UCSD-AML1 (cell line): Measurements from ENCODE around the gene GLG1.
"Not testable (repeated sequence)": the region's sequence is repeated elsewhere in the genome, so short reads cannot be mapped to it uniquely, and the experiment has no call there.

Source experiments
- DNase-seq: peaks from one replicate; lab custom pipeline; 2025; ENCODE audit not compliant: unreplicated experiment; lab: John Stamatoyannopoulos, UW

GLG1 gene

DNA sequence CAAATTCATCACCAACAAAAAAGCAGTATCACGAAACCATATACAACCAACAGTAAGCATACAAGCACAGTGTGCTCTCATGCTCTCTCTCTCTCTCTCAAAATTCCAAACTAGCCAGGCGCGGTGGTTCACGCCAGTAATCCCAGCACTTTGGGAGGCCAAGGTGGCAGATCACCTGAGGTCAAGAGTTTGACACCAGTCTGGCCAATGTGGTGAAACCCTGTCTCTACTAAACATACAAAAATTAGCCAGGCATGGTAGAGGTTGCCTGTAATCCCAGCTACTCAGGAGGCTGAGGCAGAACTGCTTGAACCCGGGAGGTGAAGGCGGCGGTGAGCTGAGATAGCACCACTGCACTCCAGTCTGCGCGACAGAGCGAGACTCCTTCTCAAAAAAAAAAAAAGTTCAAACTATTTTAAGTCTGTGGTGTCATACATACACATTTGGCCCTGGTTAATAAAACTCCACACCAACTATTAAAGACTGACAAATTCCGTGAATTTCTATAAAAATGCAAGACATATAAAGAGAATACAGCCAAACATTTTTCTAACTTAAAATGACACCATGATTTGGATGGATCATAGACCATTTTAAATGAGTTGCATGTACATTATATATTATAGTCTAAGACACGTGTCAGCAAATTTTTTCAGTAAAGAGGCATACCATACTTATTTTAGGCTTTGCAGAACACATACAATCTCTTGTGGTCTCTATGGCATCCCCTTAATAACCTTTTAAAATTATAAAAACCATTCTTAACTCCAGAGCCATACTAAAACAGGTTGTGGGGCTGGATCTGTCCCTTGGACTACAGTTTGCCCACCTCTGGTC, 30.9 kb downstream of the GLG1 start:
- DNase-seq = no peak

DNA sequence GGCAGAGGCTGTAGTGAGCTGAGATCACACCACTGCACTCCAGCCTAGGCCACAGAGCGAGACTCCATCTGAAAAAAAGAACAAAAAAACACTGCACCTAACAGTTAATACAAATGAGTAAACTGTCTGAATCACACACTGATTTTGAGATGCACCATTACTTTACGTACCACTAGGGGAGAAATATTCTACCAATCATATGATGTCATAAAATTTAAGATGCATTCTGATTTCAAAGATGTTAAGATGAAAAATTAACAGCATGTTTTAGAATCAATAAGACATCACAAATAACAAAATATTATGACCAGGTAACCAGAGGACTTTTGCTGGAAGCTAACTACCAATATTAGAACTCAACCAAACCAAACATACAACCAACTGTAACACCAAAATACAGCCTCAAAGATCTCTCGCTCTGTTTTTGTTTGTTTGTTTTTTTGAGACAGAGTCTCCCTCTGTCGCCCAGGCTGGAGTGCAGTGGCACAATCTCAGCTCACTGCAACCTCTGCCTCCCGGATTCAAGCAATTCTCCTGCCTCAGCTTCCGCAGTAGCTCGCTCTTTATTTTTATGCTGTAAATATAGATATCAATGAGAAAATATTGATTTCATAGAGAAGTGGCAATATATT, 31.6 kb downstream of the GLG1 start:
- no peak for DNase-seq

DNA sequence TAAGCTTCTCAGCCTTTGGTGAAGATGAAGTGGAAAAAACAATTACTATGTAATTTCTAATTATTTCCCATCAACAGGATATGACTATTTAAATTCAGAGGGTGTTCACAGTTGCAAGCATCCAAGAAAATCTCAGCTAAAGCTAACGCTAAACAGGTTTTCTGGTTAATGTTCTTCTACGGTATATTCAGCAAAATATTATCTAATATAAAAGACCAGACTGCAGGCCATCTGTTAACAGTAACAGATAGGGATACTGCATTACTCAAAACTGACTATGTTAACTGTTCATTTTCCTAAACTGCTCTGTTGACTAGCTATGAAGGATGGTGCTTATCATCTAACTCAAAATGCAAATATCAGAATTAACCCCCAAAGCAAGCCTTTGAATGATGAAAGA, 32.8 kb downstream of the GLG1 start:
- DNase-seq = no peak

DNA sequence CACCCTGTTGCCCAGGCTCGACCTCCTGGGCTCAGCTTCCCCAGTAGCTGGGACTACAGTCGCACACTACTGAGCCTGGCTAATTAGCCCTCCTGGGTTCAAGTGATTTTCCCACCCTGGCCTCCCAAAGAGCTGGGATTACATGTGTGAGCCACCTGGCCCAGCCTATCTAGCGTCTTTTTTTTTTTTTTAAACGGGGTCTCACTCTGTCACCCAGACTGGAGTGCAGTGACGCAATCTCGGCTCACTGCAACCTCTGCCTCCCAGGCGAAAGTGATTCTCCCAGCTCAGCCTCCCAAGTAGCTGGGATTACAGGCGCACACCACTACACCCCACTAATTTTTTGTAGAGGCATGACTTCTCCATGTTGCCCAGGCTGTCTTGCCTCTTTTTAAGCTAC, 33.3 kb downstream of the GLG1 start:
- DNase-seq = no peak

DNA sequence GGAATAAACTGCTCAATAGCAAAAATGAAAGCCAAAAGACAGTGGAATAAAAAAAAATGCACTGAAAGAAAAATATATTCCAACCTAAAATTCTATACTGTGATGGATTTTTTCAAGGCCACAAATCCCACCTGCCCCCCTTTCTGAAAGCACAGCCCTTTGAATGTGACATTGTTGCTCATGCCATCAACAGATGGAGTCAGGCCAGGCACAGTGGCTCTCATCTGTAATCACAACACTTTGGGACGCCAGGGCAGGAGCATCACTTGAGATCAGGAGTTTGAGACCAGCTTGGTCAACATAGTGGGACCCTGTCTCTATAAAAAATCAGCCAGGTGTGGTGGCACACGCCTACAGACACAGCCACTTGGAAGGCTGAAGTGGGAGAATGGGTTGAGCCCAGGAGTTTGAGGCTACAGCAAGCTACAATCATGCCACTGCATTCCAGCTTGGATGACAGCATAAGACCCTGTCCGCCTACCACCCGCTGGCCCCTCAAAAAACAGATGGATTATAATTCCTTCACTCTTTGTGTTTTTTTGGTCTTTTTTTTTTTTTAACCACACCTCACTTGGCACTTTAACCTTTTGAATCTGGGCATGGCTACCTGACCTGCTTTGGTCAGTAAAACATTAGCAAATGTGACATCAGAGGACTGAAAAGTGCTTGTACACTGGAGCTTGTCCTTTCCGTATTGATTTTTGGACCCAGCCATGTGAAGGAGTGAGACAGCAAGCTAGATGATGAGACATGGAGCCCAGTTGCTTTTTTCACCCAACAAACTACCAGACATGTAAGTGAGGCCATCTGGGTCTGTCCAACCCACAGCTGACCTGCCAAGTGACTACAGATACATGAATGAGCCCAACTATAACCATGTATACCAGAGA, 36.3 kb downstream of the GLG1 start:
- DNase-seq = no peak

DNA sequence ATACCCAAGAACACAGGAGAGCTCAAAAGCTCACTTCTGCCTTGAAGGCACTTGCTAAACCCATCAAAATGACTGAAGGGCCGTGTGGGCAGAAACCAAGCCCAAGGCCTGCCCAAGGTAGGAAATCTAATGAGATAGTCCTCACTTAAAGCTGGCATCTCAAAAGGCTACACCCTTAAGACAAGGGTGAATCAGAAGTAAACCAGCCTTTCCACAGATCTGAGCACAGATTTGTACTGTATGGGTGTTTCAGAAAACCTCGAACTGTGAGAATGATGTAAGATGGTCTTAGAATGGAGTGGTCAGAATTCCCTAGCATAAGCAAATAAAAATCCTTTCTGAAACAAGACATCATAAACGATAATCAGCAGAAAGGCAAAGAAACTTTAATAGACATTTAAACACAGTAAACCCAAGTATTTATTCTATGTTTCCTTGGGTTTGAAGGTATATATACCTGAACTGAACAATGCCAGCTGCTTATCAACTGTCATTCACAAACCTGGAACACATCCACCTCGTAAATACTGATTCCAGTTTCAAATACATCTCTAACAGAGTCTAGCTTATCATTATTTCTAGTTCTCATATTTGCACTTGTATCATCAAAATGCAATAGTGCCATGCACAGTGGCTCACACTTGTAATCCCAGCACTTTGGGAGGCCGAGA, 37.8 kb downstream of the GLG1 start:
- no peak for DNase-seq

DNA sequence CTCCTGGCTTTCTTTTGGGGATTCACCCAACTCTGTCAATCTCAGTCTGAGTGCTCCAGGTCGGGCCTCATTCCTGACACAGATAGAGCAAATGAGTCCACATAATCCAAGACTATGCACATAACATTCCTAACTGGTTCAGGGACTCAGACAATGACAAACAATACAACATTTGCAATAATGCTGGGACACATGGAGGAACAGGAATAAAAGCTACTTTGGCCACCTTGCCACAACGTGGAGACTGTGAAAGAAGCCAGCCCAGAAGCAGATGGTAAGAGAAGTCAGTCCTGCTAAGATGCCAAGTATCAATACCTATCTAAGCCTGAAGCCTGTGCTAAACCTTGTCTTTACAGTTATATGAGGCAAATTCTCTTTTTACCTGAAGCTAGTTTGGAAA, 39.0 kb downstream of the GLG1 start:
- no peak for DNase-seq

DNA sequence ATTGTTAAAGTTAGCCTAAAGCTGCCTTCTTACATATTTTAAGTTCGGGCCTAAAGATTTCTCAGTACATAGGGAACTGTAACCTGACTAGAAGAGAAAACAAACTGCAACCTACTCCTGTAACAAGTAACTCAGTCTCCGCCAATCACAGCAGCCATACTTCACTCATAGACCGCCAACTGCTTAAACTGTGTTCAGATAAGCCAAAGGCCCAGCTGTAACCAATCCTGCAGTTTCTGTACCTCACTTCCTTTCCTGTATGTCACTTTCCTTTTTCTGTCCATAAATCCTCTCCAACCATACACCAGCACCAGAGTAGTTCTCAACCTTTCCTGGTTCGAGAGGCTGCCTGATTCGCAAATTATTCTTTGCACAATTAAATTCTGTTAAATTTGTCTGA, 41.5 kb downstream of the GLG1 start:
- no peak for DNase-seq

DNA sequence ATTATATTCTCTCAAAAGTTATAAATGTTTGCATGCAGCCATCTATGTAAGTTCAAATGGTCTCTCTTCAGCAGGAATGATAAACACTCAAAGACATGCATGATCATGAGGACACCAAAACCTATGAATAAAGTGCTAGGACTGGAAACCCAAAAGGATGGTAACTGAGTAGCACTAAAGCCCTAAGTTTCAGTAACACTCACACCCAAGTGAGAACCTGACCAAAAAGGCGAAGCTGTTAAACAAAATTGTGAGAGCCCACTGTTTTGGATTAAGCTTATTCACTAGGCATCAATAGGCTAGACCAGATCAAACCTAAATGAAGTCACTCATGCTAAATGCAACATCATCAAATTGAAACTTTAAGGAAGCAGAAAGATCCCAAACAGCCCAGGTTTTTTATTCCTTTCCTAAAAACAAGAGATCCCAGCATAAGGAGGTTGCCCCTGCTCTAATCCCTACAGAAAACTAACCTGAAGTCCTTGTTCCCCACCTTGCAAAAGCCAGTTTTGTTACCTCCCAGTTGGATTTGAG, 42.4 kb downstream of the GLG1 start:
- no peak for DNase-seq

DNA sequence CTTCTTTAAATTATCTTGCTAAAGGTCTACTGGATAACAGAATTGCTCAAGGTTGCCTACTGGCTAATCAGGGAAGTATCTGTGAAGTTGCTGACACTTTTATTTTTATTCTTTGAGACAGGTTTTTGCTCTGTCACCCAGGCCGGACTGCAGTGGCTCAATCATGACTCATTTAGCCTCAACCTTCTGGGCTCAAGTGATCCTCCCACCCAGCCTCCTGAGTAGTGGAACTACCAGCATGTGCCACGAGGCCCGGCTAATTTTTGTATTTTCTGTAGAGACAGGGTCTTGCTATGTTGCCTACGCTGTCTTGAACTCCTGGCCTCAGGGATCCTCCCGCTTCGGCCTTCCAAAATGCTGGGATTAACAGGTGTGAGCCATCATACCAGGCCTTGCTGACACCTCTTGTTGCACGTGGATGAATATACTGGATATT, 43.1 kb downstream of the GLG1 start:
- peak; percentile 36 for DNase-seq

DNA sequence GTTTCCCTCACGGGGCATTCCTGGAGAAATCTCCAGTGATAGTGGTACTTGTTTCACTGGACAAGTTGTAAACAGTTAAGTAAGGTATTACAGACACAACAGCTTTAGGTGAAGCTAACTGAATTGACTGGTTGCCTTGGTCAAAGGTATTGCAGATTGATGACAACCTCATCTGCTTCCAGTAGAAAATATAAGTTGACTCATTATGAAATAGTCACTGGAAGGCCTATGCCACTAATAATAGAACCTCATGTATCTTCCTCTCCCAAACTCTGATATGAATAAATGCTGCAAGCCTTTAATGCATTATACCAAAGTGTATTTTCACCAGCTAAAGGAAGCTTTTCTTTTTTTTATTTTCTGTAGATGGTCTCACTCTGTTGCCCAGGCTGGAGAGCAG, 44.8 kb downstream of the GLG1 start:
- DNase-seq = no peak

DNA sequence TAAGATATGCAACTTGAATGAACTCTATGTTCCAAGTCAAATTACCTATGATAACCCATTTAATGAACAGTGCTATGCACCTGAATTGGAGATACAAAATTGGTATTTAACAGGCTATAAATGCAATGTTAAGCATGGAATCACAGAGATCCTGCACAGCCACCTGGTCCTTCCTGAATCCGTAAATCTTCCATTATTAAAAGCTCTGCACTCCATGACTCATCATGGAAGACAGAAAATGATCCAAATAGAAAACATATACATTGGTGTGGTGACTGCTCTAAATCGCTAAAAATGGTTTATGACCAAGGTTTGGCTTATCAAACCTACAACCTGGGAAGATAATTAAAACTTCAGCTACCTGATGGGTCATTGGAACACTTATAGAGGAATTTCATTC, 45.3 kb downstream of the GLG1 start:
- DNase-seq = no peak

DNA sequence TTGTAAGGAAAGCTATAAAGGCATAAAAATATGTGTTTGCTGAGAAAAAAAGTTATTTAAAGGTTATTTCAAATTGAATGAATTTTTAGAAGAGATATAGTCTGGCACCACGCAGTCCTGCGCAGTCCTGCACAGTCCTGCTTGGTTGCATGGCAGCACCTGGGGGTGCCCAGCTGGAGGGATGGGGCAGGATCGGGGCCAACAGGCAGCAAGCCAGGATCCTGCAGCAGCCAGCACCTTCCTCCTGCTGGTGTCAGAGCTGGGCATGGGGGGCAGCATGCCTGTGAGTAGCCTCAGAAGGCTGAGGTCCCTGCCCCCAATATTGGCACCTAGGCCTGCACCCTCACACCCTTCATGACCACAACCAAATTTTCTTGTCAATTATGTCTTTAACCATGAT, 46.0 kb downstream of the GLG1 start:
- DNase-seq = no peak

DNA sequence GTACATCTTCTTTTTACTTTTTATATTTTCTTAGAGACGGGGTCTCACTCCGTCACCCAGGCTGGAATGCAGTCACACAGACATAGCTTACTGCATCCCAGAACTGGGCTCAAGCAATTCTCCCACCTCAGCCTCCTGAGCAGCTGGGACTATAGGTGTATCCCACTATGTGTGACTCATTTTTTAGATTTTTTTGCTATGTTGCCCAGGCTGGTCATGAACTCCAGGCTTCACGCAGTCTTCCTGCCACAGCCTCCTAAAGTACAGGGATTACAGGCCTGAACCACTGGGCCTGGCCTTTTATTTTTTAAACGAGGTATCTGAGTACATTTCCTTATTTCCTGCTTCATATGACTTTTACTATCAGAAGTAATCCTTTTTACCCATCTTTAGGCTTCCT, 48.0 kb downstream of the GLG1 start:
- DNase-seq = no peak

DNA sequence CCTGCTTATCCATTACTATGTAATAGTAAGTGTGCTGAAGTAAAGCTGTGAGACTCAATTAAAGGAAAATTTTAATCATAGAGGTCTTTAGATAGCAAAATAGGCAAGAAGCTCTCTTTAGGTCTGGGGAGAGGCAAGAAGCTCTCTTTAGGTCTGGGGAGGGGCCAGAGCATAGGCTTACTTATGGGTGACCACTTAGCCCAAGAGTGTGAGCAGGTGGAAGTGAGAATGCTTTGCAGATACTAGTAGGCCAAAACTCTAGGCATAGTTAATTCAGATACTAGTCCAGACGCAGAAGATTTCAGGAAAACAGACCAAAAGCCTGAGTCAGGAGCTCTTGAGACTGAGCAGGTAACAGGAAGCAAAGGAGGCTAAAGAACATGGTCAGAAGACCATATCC, 49.6 kb downstream of the GLG1 start:
- DNase-seq = no peak

DNA sequence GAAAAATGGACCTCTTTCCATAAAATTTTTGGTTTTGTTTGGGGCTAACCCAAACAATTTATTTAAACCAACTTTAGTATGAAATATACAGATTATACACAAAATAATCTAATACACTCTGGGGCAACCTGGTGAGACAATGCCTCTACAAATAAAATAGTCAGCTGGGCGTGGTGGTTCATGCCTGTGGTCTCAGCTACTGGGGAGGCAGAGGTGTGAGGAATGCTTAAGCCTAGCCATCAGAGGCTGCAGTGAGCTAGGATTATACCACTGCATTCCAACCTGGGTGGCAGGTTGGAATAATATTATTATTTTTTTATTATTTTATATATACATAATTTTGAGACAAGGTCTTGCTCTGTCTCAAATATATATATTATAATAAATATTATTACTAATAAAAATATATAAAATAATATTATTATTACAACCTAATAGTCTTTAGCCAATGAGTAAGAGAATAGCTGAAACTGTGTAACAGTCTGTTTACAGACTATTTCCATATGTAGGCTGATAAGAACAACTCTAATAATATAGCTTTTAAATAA, 50.5 kb downstream of the GLG1 start:
- DNase-seq = no peak

DNA sequence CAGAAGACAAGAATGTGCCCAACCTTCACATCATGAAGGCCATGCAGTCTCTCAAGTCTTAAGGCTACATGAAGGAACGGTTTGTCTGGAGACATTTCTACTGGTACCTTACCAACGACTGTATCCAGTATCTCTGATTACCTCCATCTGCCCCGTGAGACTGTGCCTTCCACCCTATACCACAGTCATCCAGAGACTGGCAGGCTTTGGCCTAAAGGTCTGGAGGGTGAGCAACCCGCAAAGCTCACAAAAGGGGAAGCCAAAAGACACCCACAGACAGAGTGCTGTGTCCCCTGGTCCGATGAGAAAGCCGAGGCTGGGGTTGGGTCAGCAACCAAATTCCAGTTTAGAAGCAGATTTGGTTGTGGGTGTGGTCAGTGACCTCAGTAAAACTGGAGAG, 54.6 kb downstream of the GLG1 start:
- DNase-seq = not testable (repeated sequence)

DNA sequence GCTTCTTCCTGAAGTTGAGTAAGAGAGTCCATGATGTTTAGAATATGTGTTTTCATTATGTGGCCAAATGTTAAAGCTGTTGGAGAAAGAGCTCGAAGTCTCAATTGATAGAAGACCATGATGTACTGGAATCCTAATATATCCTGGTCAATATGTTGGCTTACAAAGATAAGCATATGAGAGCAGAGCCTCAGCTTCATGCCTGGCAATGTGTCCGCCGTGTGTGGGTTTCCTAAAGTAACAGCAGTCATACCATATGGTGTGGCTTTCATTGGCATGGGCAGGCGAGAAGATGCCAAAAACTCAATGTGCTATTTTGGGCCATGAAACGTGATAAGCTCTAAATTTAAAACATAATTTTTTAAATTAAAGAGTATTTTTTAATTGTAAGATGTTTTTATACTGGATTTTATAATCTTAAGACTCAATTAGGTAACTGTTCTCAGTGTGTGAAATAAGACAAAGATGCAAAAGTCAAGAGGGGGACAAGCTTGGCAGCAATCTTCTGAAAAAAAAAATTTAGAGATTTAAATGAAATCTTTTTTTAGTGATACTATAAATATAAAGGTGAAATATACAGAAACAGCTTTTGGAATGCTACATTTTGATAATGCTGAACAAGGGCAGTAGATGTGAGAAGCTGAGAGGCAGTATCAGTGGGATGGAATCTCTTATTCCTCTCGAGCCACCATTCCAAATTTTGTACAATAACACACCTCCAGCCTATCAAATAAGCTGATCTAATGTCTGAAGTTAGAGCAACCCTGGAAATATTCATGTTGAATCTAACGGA, 56.5 kb downstream of the GLG1 start:
- DNase-seq = not testable (repeated sequence)

DNA sequence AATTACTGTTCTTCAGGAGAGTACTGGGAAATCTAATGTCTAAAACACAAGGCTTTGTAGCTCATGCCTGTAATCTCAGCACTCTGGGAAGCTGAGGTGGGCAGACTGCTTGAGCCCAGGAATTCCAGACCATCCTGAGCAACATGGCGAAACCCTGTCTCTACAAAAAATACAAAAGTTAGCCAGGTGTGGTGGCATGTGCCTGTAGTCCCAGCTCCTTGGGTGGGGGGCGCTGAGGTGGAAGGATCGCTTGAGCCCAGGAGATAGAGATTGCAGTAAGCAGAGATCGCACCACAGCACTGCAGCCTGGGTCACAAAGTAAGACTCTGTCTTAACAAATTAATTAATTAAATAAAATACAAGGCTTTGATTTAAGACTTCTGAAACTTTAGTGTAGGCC, 60.8 kb downstream of the GLG1 start:
- DNase-seq = not testable (repeated sequence)
